GM19035 (cell line): ENCODE results near the gene SDC1.
"Not testable (repeated sequence)": the region's sequence is repeated elsewhere in the genome, so short reads cannot be mapped to it uniquely, and the experiment has no call there.

Experiments used
- ATAC-seq: cut with Tn5 transposase; IDR thresholded peaks from one replicate; pipeline ENCODE4 v1.9.1; 2021; ENCODE audit not compliant: unreplicated experiment

SDC1 gene

GRCh38 chr2:20198796-20199632 lies 25.9 kb downstream of the SDC1 start:
- ATAC-seq, result no peak

GRCh38 chr2:20198001-20198400 lies 26.9 kb downstream of the SDC1 start:
- ATAC-seq, result no peak

DNA sequence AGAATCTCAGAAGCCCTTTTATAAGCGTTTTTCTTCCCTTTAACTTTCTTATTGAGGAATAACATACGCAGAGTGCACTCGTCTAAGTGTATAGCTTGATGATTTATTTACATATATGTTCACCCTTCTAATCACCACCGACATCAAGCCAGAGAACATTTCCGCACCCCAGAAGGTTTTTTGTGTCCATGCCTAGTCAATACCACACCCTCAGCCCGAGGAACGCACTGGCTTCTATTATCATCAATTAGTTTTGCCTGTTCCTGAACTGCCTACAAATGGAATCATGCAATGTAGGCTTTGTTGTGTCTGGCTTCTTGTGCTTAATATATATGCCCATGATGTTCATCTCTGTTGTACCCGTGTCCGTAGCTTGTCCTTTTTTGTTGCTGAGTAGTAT lies 27.7 kb downstream of the SDC1 start:
- no peak for ATAC-seq

DNA sequence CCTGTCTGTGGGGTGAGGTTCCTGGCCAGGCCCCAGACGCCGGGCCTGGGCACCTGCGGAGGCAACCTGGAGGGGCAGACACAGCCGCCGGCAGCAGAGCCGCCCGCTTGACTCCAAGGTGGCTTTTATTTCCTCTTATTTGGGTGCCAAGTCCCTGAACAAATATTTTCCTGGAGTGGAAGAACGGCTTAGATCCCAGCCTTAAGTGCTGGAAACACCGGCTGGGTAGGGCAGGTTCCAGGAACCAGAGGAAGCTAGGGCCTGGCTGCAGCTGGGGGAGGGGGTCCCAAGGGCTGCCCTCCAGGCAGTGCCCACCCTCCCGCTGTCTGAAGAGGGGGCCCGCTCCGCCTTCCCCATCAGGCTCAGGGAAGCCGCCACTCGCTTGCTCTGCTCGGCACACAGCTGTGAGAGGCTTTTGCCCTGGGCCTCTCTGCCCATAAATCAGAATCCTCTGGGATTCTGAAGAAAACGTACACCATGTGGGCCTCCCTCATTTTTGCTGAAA lies 28.2 kb downstream of the SDC1 start:
- ATAC-seq, result no peak

DNA sequence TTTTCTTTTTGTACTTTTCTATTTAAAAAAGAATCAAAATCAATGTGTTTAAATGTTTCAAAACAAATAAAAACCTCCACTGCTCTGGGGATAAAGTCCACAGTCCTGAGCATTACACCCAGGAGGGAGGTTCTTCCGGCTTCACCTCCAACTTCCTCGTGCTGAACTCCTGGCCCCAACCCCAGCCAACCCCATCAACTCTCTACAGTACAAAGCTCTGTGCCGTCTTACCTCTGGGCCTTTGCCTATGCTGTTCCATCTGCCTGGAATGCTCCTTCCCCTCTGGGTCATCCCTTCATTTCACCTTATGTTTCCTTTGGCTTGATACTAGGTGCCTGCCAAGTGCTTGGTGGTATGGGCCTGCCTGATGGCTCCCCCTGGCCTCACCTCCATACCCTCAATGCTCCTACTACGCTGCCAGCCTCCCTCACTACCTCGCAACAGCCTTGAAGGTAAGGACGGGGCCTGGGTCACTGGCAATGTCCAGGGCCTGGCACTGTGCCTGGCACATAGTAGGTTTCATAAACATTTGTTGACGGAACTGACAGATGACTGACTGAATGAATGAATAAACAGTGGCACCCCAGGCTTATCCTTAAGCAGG lies 28.8 kb downstream of the SDC1 start:
- ATAC-seq, result no peak

GRCh38 chr2:20195431-20196033 lies 29.4 kb downstream of the SDC1 start:
- no peak for ATAC-seq

GRCh38 chr2:20195016-20195411 lies 29.9 kb downstream of the SDC1 start:
- ATAC-seq, result not testable (repeated sequence)

DNA sequence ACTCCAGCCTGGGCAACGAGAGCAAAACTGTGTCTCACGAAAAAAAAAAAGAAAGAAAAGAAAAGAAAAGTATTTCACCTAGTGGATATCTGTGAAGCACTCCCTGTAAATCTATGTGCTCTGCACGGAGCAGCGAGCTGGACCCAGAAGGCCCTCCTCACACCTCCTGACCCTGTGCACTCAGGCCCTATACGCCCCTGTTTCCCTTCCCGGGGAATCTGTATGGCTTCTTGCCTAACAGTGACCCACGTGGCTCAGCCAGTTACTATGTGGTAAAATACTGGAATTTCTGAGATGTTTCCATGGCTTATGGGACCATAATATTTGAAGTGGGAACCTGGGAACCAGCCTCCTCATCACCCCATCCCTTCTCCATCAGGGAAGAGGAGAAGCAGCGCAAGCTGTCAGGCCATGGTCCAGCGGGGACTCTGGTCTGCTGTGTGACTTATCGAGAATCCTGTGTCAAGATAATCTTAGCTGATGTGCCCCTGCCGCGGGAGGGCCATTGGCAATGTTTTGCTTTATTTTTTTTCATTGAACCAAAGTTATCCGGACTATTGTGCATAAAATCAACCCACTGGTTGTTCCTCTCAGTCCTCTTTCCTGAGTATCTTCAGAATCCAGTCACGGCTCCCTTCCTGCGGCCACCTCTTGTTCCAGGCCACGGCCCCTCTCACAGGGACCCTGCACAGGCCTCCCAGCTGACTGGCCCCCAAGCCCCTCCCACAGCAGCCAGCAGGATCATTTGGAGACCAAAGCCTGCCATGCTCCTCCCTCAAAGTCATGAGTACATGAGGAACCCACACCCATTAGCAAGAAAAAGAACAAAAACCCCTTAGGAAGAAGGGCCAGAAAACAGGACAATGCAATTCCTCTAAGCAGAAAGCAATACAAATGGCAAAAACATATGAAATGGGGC lies 30.6 kb downstream of the SDC1 start:
- ATAC-seq, result no peak

DNA sequence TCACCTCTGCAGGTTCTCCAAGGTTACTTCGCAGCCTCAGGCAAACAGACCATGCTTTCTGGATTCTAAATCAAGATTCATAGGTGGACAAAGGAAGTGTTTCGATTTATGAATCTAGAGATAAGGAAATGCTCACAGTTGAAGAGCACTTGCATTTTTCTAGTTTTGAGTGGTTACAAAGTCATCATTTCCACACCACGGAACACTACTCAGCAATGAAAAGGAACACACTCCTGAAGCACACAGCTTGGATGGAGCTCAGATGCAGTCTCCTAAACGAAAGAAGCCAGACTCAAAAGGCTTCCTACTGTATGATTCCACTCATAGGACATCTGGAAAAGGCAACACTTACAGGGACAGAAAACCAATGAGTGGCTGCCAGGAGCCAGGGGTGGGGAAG lies 31.7 kb downstream of the SDC1 start:
- no peak for ATAC-seq

- no peak for ATAC-seq
Observed at GRCh38 chr2:20192781-20193180, 32.1 kb downstream of the SDC1 start.

- no peak for ATAC-seq
Observed at GRCh38 chr2:20191714-20192569, 33.0 kb downstream of the SDC1 start.

DNA sequence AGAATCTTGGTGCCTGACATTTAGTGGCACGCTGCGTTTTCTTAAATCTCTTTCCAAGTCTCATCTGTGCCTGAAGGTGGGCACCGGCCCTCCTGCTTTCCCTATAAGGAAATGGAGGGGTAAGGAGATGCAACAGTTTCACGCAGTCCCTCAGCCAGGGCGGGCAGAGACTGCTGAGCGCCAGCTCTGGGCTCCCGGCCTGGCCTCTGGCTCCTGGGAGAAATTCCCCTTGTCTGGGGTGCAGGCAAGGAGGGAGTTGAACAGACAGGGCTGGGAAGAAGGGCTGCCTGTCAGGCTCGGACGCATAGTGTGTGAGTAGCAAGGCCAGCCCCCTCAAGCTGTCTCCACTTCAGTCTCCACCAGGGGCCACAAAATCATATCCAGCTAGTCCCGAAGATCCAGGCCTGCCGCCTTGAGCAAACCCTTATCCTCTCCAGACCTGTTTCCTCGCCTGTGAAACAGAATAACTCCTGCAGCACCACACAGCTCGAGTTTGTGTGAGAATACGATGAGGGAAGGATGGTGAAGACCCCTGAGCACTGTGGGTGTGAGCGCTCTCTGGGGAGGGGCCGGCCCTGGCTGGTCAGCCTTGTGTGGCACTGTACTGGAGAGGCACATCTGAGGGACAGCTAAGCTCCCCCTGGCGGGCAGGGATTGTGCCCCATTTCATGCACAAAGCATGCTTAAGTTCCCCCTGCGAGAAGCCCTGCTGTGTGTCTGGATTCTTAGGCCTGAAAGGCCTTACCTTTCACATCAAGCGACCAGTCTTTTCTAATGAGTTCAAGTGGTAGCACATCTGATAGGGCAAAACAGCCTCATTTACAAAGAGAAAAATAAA lies 33.8 kb downstream of the SDC1 start:
- ATAC-seq, result no peak

- no peak for ATAC-seq
Observed at GRCh38 chr2:20190170-20190569, 34.8 kb downstream of the SDC1 start.

DNA sequence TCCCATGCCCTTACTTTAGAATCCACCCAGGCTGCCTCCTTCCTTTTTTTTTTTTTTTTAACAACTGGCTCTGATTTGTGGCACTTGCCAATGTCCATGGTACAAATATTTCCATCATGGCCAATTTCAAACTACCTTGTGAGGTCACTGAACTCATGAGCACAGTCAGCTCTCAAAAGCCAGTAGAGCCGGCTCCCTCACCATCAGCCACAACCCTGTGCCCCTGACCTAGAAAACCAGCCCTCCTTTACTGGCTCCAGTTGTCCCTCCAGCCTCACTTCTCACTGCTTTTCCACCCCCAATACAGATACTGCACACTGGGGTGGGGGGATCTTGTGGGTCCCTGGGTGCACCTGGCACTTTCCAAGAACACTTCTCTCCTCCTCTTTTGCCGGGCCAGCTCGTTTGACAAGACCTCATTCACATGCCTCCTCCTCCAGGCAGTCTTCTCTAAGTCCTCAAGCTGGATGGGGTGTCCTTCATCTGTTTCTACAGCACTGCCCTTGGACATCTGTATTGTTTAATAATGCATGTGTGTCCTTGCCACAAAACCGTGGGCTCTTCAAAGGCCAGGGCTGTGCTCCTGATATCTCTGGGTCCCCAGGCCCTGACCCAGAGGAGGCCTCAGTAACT lies 35.5 kb downstream of the SDC1 start:
- ATAC-seq, result no peak

DNA sequence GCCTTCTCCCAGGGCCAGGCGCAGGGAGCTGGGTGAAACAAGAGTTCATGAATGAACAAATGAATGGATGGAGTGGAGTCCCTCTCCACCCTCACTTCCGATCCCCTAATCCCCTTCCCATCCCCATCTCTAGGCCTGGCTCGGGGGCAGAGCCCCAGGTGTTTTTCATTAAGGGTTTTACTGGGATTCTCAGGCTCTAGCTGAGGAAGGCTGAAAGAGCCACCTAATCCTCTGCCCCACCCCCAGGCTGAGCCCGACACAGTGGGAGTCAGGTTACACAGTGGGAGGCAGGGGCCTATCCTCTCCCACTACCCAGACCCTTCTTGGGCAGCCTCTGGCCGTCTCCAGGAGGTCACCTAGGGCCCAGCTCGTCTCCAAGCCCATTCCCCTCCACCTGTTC lies 36.1 kb downstream of the SDC1 start:
- ATAC-seq, result no peak

GRCh38 chr2:20188201-20188600 lies 36.7 kb downstream of the SDC1 start:
- no peak for ATAC-seq

DNA sequence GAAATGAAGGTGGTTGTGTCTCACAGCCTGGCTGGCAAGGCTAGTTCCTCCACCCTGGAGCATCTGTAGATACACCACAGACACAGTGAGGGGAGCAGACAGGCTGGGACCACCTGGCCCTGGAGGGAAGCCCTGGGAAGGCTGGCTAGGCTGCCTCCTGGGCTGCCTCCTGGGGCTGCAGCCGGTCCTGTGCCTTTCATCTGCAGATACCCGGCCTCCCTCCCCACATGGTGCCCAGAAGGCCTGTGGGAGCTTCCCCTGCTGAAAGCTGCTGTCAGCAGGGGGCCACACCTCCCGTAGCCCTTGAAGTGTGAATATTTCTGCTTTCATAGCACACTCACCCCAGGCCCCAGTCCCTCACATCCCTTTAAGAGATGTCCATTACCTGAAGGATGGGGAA lies 37.6 kb downstream of the SDC1 start:
- ATAC-seq, result no peak

- no peak for ATAC-seq
Observed at GRCh38 chr2:20186855-20187187, 38.1 kb downstream of the SDC1 start.
